Endothelial cell of hepatic sinusoid (primary cell): ENCODE results near the gene ADK.
"Not testable (repeated sequence)": the region's sequence is repeated elsewhere in the genome, so short reads cannot be mapped to it uniquely, and the experiment has no call there.

Source experiments
- in situ Hi-C: cut with HindIII; loops from 2 replicates; pipeline ENCODE4 v1.10.0; 2017; ENCODE audit warnings: low sequenced_read_pairs

Gene ADK

GRCh38 chr10:74177140-74177677 is 26.2 kb downstream of the ADK start:
- in situ Hi-C loops, result no loop called here

GRCh38 chr10:74178042-74178791 is 27.2 kb downstream of the ADK start:
- in situ Hi-C loops, result no loop called here

- in situ Hi-C loops, result no loop called here
Measured at GRCh38 chr10:74179111-74179710, 28.2 kb downstream of the ADK start.

GRCh38 chr10:74186678-74187077 is 35.7 kb downstream of the ADK start:
- in situ Hi-C loops, result no loop called here

GRCh38 chr10:74187237-74187636 is 36.2 kb downstream of the ADK start:
- in situ Hi-C loops, result no loop called here

GRCh38 chr10:74188617-74189016 is 37.6 kb downstream of the ADK start:
- in situ Hi-C loops, result not testable (repeated sequence)

GRCh38 chr10:74189999-74190421 is 39.0 kb downstream of the ADK start:
- in situ Hi-C loops, result no loop called here

- in situ Hi-C loops, result no loop called here
Measured at GRCh38 chr10:74190494-74190893, 39.5 kb downstream of the ADK start.

- in situ Hi-C loops, result no loop called here
Measured at GRCh38 chr10:74194545-74194944, 43.5 kb downstream of the ADK start.

GRCh38 chr10:74194999-74195398 is 44.0 kb downstream of the ADK start:
- in situ Hi-C loops, result no loop called here

GRCh38 chr10:74199315-74199714 is 48.3 kb downstream of the ADK start:
- in situ Hi-C loops, result no loop called here

GRCh38 chr10:74202356-74202755 is 51.3 kb downstream of the ADK start:
- in situ Hi-C loops, result loop anchor here (5.0 kb wide), 1 partner anchor 35 kb away; no protein-coding TSS in a partner anchor

GRCh38 chr10:74206746-74207145 is 55.7 kb downstream of the ADK start:
- in situ Hi-C loops, result no loop called here

- in situ Hi-C loops, result no loop called here
Measured at GRCh38 chr10:74207691-74208480, 56.9 kb downstream of the ADK start.

- in situ Hi-C loops, result no loop called here
Measured at GRCh38 chr10:74208997-74209396, 58.0 kb downstream of the ADK start.

- in situ Hi-C loops, result no loop called here
Measured at GRCh38 chr10:74213019-74213418, 62.0 kb downstream of the ADK start.

GRCh38 chr10:74213571-74214162 is 62.6 kb downstream of the ADK start:
- in situ Hi-C loops, result no loop called here

GRCh38 chr10:74217110-74217509 is 66.1 kb downstream of the ADK start:
- in situ Hi-C loops, result not testable (repeated sequence)

- in situ Hi-C loops, result not testable (repeated sequence)
Measured at GRCh38 chr10:74222467-74222866, 71.4 kb downstream of the ADK start.

- in situ Hi-C loops, result no loop called here
Measured at GRCh38 chr10:74223755-74224529, 72.9 kb downstream of the ADK start.
